HepG2 (cell line): ENCODE measurements around the gene UCK2. TPM values are rescaled to one million over a fixed set of nuclear protein-coding genes. Genes with fewer than 3 reads are reported as not detected.

Source experiments
- CBFB ChIP-seq: sonication (generic); formaldehyde crosslinking; IDR thresholded peaks from 2 replicates; pipeline ENCODE4 v1.4.0; 2020; ENCODE audit warnings: missing genetic modification reagents
- ELF3 ChIP-seq: IDR thresholded peaks from 2 replicates; pipeline ENCODE4 v1.6.1; 2016; ENCODE audit warnings: missing genetic modification reagents, missing compliant biosample characterization
- FOSL1 ChIP-seq: sonication (generic); formaldehyde crosslinking; IDR thresholded peaks from 2 replicates; pipeline ENCODE4 v1.9.0; 2021; ENCODE audit warnings: missing genetic modification reagents, borderline replicate concordance
- FOXA1 ChIP-seq, 2 experiments: fragments of 450-650 bp in 1 of 2; sonication (generic) in 1 of 2; formaldehyde crosslinking in 1 of 2; IDR thresholded peaks; 2 replicates each; pipeline versions ENCODE4 v1.4.0 to v1.6.1; 2016 to 2020; ENCODE audit warnings: missing genetic modification reagents in 1 of 2
- HNF4A ChIP-seq: sonication (generic); formaldehyde crosslinking; IDR thresholded peaks from 2 replicates; pipeline ENCODE4 v1.4.0; 2020; ENCODE audit warnings: missing genetic modification reagents
- HNF4G ChIP-seq, 2 experiments: sonication (generic) in 1 of 2; formaldehyde crosslinking in 1 of 2; IDR thresholded peaks; 2 replicates each; pipeline versions ENCODE4 v1.4.0 to v1.6.1; 2011 to 2020; ENCODE audit warnings: borderline replicate concordance in 2 of 2, low read depth in 2 of 2, mild to moderate bottlenecking in 2 of 2, low read length in 1 of 2, missing genetic modification reagents in 1 of 2, moderate library complexity in 1 of 2
- NFIC ChIP-seq: IDR thresholded peaks from 2 replicates; pipeline ENCODE4 v1.6.1; 2012; ENCODE audit warnings: mild to moderate bottlenecking, low read length, inconsistent platforms
- NFKBIZ ChIP-seq: IDR thresholded peaks from 2 replicates; pipeline ENCODE4 v1.6.1; 2018; ENCODE audit warnings: missing genetic modification reagents, missing compliant biosample characterization
- RCOR2 ChIP-seq: IDR thresholded peaks from 2 replicates; pipeline ENCODE4 v1.6.1; 2016; ENCODE audit warnings: missing biosample characterization, missing genetic modification reagents
- SKI ChIP-seq: fragments of 450-650 bp; IDR thresholded peaks from one replicate; pipeline ENCODE4 v1.6.1; 2018; ENCODE audit warnings: mild to moderate bottlenecking; ENCODE audit not compliant: partially characterized antibody
- SMAD9 ChIP-seq: sonication (generic); formaldehyde crosslinking; IDR thresholded peaks from 2 replicates; pipeline ENCODE4 v1.5.1; 2020; ENCODE audit warnings: mild to moderate bottlenecking, missing genetic modification reagents
- SSRP1 ChIP-seq: IDR thresholded peaks from 2 replicates; pipeline ENCODE4 v1.6.1; 2016; ENCODE audit warnings: control low read depth
- TEAD2 ChIP-seq: sonication (generic); formaldehyde crosslinking; IDR thresholded peaks from 2 replicates; pipeline ENCODE4 v1.9.0; 2021; ENCODE audit warnings: missing genetic modification reagents
- ZBTB1 ChIP-seq: sonication (generic); formaldehyde crosslinking; IDR thresholded peaks from 2 replicates; pipeline ENCODE4 v1.4.0; 2020; ENCODE audit warnings: missing genetic modification reagents, borderline replicate concordance
- ZFP1 ChIP-seq: IDR thresholded peaks from 2 replicates; pipeline ENCODE4 v1.6.1; 2016
- ZMYM3 ChIP-seq: sonication (generic); formaldehyde crosslinking; IDR thresholded peaks from 2 replicates; pipeline ENCODE4 v1.5.1; 2020; ENCODE audit warnings: mild to moderate bottlenecking, missing genetic modification reagents
- ZNF207 ChIP-seq: fragments of 450-650 bp; IDR thresholded peaks from 2 replicates; pipeline ENCODE4 v1.6.1; 2016; ENCODE audit warnings: antibody characterized with exemption, borderline replicate concordance
- ZNF274 ChIP-seq: sonication (generic); formaldehyde crosslinking; IDR thresholded peaks from 2 replicates; pipeline ENCODE4 v1.5.1; 2020; ENCODE audit warnings: mild to moderate bottlenecking, missing genetic modification reagents
- ZNF44 ChIP-seq: sonication (generic); formaldehyde crosslinking; IDR thresholded peaks from 2 replicates; pipeline ENCODE4 v1.5.1; 2020; ENCODE audit warnings: mild to moderate bottlenecking, missing genetic modification reagents
- ZNF563 ChIP-seq: sonication (generic); formaldehyde crosslinking; IDR thresholded peaks from 2 replicates; pipeline ENCODE4 v1.8.0; 2022; ENCODE audit warnings: mild to moderate bottlenecking, moderate library complexity, missing genetic modification reagents
- ZNF776 ChIP-seq: sonication (generic); formaldehyde crosslinking; IDR thresholded peaks from 2 replicates; pipeline ENCODE4 v1.4.0; 2020; ENCODE audit warnings: mild to moderate bottlenecking, missing genetic modification reagents
- ZSCAN22 ChIP-seq: sonication (generic); formaldehyde crosslinking; IDR thresholded peaks from 2 replicates; pipeline ENCODE4 v1.4.0; 2020; ENCODE audit warnings: mild to moderate bottlenecking, missing genetic modification reagents
- polyA plus RNA-seq, 8 experiments: library from polyadenylated mRNA; depleted of rRNA in 3 of 8; stranded (reverse) in 7 of 8; unstranded in 1 of 8; fragments of >200 nt; fragmentation: Illumina TruSeq in 4 of 8; extraction: Trizol in 4 of 8; gene quantifications; 2 replicates each; pipeline versions ENCODE4 v1.2.1 to v1.2.3, GENCODE V29; 2011 to 2016; ENCODE audit warnings: low read depth in 4 of 8, missing spikeins in 1 of 8, mixed read lengths in 1 of 8; ENCODE audit not compliant: insufficient read depth in 1 of 8
- total RNA-seq, 5 experiments: library from RNA; depleted of rRNA; stranded (reverse); fragments of >200 nt; fragmentation: Illumina TruSeq; extraction: Trizol; gene quantifications; 2 replicates each; pipeline ENCODE4 v1.2.3, GENCODE V29; 2016; ENCODE audit warnings: low read depth in 1 of 5
- TF ChIP-seq, protein P1 (sequence below): sonication (generic); formaldehyde crosslinking; IDR thresholded peaks from 2 replicates; pipeline ENCODE4 v1.8.1; 2022; ENCODE audit warnings: mild to moderate bottlenecking, missing genetic modification reagents
- TF ChIP-seq, protein P2 (sequence below): sonication (generic); formaldehyde crosslinking; IDR thresholded peaks from 2 replicates; pipeline ENCODE4 v1.4.0; 2020; ENCODE audit warnings: mild to moderate bottlenecking, missing genetic modification reagents
- TF ChIP-seq, protein P3 (sequence below): sonication (generic); formaldehyde crosslinking; IDR thresholded peaks from 2 replicates; pipeline ENCODE4 v1.5.1; 2020; ENCODE audit warnings: missing genetic modification reagents, mild to moderate bottlenecking, borderline replicate concordance
- TF ChIP-seq, protein P4 (sequence below): sonication (generic); formaldehyde crosslinking; IDR thresholded peaks from 2 replicates; pipeline ENCODE4 v1.4.0; 2020; ENCODE audit warnings: missing genetic modification reagents

UCK2 gene
- total and polyA plus RNA-seq, 2 of the 13 experiments (the other 11 are each of a cell fraction or from before 2014, with no cell fraction given) = 64.3 to 78.0 TPM

DNA sequence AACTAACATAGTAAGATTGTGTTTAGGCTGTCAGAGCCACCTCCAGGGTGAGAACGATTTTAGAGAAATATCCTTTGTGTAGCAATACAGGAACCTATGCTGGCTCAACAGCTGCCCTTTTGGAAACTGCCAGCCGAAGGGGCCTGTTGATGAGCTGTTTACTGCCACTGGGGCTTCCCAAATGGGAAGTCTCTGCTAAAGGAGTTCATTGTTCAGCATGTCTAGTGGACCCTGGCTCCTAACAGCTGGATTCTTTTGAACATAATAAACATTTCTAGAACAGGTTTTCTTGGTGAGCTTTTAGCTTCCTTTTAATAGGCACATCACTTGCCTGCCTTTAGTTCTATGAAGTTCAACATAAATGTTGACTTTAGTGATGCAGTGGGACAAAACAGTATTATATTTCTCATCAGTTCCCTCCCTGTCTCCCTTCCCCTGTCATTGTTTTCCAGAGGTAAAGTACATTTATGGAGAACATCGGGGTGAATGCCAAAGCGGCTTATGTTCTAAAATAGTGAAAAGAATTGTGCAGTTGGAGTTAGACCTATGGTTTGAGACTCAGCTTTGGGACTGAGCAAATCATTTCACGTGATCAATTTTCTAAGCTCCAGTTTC, 57.4 kb downstream of the UCK2 start (continued):
- TF ChIP-seq FOXA1 (IDR thresholded peaks at IDR 0.05) = no peak
- peak; percentile 24; the same call in 1 of the 2 replicates for TF ChIP-seq FOXA1 (CRISPR knock-in tag; IDR thresholded peaks at IDR 0.05)
- no peak for TF ChIP-seq ZNF776 (CRISPR knock-in tag)
- peak; percentile 63 for TF ChIP-seq HNF4A (CRISPR knock-in tag)
- no peak for TF ChIP-seq ZMYM3 (CRISPR knock-in tag)
- TF ChIP-seq FOSL1 (CRISPR knock-in tag) = 0 out of 2 replicates have a peak, but pooled peaks have one; percentile 13
- peak; percentile 25 for TF ChIP-seq ELF3
- TF ChIP-seq NFIC = no peak
- no peak for TF ChIP-seq SMAD9 (CRISPR knock-in tag)
- no peak for TF ChIP-seq ZSCAN22 (CRISPR knock-in tag)
- no peak for TF ChIP-seq SSRP1 (CRISPR knock-in tag)
- TF ChIP-seq, protein P1, sequence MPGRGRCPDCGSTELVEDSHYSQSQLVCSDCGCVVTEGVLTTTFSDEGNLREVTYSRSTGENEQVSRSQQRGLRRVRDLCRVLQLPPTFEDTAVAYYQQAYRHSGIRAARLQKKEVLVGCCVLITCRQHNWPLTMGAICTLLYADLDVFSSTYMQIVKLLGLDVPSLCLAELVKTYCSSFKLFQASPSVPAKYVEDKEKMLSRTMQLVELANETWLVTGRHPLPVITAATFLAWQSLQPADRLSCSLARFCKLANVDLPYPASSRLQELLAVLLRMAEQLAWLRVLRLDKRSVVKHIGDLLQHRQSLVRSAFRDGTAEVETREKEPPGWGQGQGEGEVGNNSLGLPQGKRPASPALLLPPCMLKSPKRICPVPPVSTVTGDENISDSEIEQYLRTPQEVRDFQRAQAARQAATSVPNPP = no peak
- peak; percentile 27; the same call in 1 of the 2 replicates for TF ChIP-seq HNF4G (IDR thresholded peaks at IDR 0.05; ENCODE audit: borderline replicate concordance, low read depth, low read length)
- TF ChIP-seq HNF4G (CRISPR knock-in tag; IDR thresholded peaks at IDR 0.05; ENCODE audit: borderline replicate concordance, low read depth) = no peak
- TF ChIP-seq, protein P2, sequence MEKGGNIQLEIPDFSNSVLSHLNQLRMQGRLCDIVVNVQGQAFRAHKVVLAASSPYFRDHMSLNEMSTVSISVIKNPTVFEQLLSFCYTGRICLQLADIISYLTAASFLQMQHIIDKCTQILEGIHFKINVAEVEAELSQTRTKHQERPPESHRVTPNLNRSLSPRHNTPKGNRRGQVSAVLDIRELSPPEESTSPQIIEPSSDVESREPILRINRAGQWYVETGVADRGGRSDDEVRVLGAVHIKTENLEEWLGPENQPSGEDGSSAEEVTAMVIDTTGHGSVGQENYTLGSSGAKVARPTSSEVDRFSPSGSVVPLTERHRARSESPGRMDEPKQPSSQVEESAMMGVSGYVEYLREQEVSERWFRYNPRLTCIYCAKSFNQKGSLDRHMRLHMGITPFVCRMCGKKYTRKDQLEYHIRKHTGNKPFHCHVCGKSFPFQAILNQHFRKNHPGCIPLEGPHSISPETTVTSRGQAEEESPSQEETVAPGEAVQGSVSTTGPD (CRISPR knock-in tag) = no peak
- no peak for TF ChIP-seq ZFP1 (CRISPR knock-in tag)
- TF ChIP-seq CBFB = no peak
- TF ChIP-seq RCOR2 (CRISPR knock-in tag) = peak; percentile 7; the same call in 1 of the 2 replicates
- TF ChIP-seq TEAD2 = no peak
- TF ChIP-seq, protein P3, sequence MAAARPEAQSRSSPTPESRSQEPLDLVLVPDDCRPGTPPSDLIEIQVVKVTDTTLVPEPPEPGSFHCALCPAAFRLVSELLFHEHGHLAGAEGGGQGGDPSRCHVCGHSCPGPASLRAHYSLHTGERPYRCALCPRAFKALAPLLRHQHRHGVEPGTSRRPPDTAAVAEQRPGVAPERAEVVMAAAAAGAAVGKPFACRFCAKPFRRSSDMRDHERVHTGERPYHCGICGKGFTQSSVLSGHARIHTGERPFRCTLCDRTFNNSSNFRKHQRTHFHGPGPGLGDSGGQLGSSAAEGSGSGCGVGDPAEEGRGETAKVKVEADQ (CRISPR knock-in tag) = no peak
- TF ChIP-seq ZNF207 = no peak
- no peak for TF ChIP-seq ZNF44
- TF ChIP-seq SKI = no peak
- no peak for TF ChIP-seq ZNF563 (CRISPR knock-in tag)
- TF ChIP-seq, protein P4, sequence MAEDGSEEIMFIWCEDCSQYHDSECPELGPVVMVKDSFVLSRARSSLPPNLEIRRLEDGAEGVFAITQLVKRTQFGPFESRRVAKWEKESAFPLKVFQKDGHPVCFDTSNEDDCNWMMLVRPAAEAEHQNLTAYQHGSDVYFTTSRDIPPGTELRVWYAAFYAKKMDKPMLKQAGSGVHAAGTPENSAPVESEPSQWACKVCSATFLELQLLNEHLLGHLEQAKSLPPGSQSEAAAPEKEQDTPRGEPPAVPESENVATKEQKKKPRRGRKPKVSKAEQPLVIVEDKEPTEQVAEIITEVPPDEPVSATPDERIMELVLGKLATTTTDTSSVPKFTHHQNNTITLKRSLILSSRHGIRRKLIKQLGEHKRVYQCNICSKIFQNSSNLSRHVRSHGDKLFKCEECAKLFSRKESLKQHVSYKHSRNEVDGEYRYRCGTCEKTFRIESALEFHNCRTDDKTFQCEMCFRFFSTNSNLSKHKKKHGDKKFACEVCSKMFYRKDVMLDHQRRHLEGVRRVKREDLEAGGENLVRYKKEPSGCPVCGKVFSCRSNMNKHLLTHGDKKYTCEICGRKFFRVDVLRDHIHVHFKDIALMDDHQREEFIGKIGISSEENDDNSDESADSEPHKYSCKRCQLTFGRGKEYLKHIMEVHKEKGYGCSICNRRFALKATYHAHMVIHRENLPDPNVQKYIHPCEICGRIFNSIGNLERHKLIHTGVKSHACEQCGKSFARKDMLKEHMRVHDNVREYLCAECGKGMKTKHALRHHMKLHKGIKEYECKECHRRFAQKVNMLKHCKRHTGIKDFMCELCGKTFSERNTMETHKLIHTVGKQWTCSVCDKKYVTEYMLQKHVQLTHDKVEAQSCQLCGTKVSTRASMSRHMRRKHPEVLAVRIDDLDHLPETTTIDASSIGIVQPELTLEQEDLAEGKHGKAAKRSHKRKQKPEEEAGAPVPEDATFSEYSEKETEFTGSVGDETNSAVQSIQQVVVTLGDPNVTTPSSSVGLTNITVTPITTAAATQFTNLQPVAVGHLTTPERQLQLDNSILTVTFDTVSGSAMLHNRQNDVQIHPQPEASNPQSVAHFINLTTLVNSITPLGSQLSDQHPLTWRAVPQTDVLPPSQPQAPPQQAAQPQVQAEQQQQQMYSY = no peak
- TF ChIP-seq NFKBIZ (CRISPR knock-in tag) = no peak
- no peak for TF ChIP-seq ZBTB1 (CRISPR knock-in tag)
- no peak for TF ChIP-seq ZNF274 (CRISPR knock-in tag)
